CD4-positive, alpha-beta T cell treated with Interferon gamma for 1 hour (primary cell): ENCODE data around the gene RRP15.

Experiments used
- DNase-seq: peaks from one replicate; pipeline ENCODE4 v3.0.0-alpha.2; 2020

RRP15 gene

GRCh38 chr1:218284917-218285635, at the start of gene RRP15:
RRP15 (plus strand) TSS chr1:218285293; CDS start chr1:218285317, 24 bp downstream.
- peak; percentile 81 for DNase-seq

- DNase-seq, result no peak
Observed at GRCh38 chr1:218242171-218242570, 42.9 kb upstream of the RRP15 start.

DNA sequence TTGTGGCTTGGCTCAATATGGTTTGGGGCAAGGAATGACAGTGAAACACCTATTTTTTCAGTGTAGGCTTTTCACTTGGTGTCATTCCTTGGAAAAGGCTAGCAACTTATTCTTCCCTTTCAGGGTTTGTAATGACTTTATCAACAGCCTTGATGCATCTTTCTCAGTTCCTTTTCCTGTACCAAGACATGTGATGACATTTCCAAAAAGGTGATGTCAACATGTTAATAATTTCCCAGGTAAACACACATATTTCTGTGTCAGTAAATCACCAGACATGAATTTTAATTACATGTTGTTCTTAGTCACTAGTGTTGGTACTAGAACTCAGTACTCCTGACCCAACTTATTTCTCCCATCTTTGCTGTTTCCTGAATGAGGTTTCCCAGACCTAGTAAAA, 37.8 kb upstream of the RRP15 start:
- DNase-seq, result no peak

- no peak for DNase-seq
Observed at GRCh38 chr1:218249338-218250140, 35.6 kb upstream of the RRP15 start.

DNA sequence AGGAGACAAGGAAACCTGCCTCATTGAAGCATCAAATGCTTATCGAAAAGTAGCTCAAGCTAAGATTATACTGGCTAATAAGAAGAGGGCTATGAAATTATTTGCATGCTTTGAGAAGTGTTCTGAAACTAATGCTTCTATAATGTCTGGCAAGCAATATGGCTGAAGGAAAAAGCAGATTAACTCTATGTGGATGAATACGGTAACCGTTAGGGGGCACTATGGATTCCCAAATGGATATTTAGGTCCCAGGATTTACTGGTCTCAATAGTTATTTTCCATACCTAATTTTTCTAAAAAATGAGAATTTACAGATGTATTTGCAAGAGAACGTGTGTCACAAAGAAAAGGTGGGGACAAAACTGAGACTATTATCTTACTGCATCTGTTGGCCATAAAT, 34.6 kb upstream of the RRP15 start:
- no peak for DNase-seq

DNA sequence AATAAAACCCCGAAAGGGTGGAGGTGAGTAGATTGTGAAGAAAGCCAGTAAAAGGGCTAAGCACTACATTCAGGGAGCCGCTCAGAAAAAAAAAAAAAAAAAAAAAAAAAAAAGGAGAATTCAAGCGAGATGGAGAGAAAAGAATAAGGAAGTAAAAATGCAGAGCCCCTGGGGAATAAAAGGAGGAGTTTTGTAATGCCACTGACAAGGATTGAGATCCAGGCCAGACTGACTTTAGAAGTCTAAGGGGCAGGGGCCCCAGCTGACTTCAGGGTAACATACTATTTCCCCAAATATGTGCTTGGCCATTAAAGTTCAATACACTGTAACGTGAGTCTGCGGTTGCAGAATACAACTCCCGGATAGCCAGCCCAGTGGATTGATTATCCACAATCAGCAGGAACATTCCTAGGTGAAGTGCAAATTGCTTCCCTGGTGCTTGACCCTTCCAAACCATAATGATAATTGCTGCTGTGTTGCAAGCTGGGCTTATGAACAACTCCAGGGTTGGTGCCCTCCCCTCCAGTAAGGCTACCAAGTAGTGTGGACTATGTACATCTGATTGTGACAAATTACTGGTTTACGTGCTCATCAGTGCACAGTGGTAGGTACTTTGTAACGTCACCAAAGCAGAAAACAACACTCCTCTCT, 30.7 kb upstream of the RRP15 start:
- no peak for DNase-seq

- DNase-seq, result no peak
Observed at GRCh38 chr1:218255090-218255489, 30.0 kb upstream of the RRP15 start.

DNA sequence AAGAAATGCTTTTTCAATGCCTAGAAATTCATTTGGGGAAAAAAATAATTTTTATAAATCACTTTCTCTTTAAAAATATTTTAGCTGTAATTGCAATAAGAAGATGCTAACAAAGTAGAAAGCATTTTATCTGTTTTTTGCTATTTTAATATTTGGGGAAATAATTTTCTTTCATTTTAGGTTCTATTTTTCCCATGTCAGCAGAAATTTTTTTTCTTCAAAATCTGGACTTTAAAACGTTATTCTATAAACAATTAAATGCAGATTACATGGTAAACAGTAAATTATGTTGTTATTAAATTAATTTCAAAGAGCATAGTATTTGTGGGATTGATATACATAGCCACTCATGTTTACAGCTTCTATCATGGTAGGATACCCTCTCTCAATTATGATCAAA, 27.7 kb upstream of the RRP15 start:
- DNase-seq, result no peak

DNA sequence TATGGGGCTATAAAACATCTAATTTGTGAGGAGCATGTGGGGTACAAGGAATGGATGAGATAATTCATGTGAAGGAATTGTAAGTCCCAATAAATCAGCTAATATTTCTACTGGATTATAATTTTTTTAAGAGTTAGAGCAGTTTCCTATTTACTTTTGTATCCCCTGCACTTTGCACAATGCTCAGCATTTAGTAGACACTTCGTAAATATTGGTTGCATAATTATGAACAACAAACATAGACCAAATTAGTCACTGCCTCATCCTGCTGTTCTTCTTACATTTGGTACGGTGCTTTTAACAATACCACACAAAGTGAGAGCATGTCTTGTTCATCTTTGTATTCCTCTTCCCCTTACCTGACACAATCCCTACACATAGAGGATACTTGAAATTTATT, 27.1 kb upstream of the RRP15 start:
- no peak for DNase-seq

- no peak for DNase-seq
Observed at GRCh38 chr1:218259339-218259738, 25.8 kb upstream of the RRP15 start.

DNA sequence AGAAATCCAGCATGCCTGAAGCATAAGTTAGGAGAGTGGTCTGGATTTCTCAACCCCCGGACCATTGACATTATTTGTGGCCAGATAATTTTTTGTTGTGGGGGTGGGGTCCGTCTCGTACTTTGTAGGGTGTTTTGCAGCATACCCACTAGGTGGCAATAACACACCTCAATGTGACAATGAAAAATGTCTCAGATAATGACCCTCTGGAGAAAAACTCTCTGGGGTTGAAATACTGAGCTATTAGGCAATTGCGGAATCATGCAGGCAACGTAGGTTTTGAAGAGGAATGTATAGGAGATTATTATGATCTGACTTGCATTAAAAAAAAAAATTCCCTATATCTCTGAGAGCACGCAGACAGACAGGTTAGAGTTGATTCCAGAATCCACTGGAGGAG, 25.3 kb upstream of the RRP15 start:
- DNase-seq, result no peak

DNA sequence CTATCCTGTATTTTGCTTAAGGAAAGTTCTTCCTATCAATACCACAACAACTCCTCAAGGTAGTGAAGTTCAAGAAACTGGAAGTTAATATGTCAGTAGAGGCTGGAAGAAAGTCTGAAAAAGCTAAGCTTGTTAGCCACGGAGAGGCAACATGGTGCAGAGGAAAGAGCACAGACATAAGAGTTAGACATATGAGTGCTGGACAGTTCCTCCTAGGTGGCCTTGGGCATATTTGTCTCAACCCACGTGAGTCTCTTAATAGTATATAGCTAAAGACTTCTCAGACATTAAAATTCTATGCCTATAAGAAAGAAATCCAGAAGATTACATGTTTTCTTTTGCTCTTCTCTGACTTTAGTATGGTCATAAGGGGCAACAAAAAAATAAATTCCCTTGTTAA, 22.8 kb upstream of the RRP15 start:
- DNase-seq, result no peak

DNA sequence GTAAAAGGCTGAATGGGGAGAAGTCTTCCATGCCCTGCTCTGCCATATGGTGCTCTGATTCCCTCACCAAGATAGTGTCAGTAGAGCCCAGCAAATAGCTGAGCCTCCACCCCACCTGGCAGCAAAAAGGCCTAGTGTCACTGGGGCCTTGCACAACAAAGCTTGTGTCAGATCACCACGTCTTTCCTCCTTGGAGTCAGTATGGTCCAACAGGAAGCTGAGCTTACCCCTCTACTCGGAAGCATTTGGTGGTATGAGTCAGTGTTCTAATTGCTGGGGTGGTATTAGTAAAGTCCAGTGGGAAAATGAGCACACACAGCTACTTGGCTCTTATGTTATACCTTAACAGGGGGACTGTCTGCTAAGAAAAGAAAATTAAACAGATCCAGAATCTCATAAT, 18.7 kb upstream of the RRP15 start:
- DNase-seq, result no peak

DNA sequence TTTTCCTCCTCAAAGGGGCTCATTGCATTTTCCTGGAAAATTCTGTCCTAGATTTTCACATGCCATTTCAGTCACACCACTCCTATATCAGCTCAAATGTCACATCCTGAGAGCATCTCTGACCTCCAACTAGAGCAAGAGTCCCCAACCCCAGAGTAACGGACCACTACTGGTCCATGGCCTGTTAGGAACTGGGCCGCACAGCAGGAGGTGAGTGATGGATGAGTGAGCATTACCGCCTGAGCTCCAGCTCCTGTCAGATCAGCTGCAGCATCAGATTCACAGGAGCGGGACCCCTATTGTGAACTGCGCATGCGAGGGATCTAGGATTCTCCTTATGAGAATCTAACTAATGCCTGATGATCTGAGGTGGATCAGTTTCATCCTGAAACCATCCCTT, 12.7 kb upstream of the RRP15 start:
- no peak for DNase-seq

- DNase-seq, result no peak
Observed at GRCh38 chr1:218273762-218274479, 11.2 kb upstream of the RRP15 start.

DNA sequence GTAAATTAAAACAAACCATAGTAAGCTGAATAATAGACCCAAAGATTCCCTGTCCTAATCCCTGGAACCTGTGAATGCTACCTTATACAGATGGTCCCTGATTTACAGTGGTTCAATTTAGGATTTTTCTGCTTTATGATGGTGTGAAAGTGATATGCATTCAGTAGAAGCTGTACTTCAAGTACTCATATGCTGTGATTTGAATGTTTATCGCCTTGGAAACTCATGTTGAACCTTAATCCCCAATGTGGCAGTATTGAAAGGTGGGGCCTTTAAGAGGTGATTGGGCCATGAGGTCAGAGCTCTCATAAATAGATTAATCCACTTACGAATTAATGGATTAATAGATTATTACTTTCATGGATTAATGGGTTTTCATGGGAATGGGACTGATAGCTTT, 10.6 kb upstream of the RRP15 start:
- DNase-seq, result no peak

DNA sequence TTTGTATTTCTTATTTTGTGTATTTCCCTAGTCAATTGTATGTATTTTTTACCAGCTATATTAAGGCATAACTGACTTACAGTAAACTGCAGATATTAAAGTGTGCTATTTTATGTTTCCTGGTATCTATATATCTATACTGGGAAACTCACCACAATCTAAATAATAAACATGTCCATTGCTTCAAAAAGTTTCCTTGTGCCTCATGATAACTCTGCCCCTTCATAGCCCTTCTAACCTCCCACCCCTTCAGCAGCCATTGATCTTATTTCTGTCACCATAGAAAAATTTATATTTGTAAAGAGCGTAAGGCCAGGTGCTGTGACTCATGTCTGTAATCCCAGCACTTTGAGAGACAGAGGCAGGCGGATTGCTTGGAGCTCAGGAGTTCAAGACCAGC, 9.3 kb upstream of the RRP15 start:
- DNase-seq, result no peak

- no peak for DNase-seq
Observed at GRCh38 chr1:218281285-218281684, 3.8 kb upstream of the RRP15 start.

DNA sequence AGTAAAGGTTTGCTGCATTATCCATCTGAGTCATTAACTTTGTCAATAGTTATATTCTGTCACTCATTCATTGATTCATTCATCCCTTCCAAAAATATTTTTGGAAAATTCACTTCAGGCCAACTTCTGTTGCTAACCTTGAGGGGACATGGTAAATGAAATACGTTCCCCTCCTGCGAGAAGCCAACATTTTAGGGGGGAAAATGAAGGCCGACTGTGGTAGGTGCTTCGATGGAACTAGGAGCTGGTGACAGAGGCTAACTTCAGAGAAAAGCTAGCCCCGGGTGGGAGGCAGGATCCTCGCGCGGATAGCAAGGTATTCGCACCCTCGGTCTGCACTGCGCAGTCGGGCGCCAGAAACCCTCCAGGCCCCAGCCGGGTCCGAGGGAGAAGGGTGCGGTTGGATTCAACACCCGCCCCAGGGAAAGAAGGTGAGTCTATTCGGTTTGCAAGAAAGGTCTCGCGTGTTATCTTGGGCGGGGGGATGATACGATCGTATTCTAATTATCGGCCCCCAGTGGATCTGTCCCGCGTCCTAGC, 646 bp upstream of the RRP15 start:
- DNase-seq, result no peak

DNA sequence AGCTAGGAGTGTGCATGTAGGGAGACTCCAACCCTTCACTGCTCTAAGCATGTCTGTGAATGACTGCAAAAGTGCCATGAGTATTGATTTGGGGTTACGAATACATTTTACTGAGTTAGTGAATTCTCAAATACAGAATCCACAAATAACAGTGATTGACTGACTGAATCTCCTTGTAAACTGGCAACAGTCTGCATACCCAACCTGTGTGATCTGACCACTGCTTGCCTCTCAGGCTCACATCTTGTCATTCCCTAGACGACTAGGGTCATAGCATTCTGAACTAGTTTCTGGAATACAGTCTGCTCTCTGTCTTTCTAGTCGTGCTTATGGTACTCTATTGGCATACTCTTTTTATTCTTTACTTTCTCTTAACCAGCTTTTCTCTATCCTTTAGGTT, 7.4 kb downstream of the RRP15 start:
- DNase-seq, result no peak

- no peak for DNase-seq
Observed at GRCh38 chr1:218294546-218294945, 9.5 kb downstream of the RRP15 start.

DNA sequence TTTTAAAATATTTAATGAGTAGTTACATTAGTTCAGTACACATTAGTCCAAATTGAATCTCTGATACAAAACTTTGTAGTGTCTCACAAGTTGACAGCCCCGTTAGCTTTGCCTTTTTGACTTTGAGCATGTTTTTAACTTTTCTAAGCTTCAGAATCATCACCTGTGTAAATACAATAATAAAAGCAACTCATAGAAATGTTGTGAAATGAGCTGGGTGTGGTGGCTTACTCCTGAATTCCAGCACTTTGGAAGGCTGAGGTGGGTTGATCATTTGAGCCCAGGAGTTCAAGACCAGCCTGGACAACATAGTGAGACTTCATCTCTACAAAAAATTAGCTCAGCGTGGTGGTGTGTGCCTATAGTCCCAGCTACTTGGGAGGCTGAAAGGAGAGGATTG, 11.1 kb downstream of the RRP15 start:
- no peak for DNase-seq

- DNase-seq, result no peak
Observed at GRCh38 chr1:218297461-218297860, 12.4 kb downstream of the RRP15 start.
